Neuronal stem cell (in vitro differentiated cells): ENCODE results near the gene DQX1.
"Not testable (repeated sequence)": the region's sequence is repeated elsewhere in the genome, so short reads cannot be mapped to it uniquely, and the experiment has no call there.

ENCODE experiments used
- DNase-seq: peaks from one replicate; pipeline ENCODE4 v3.0.0-alpha.2; 2013; ENCODE audit warnings: low spot score
- H2AFZ ChIP-seq: one replicate; pipeline ENCODE4 v1.6.1; 2013; ENCODE audit warnings: mild to moderate bottlenecking, low read length, inconsistent platforms
- H2AK5ac ChIP-seq: 2 replicates; pipeline ENCODE4 v1.6.1; 2013; ENCODE audit warnings: low read depth, mild to moderate bottlenecking, inconsistent platforms, low read length, moderate library complexity, mixed read lengths
- H2BK120ac ChIP-seq: 2 replicates; pipeline ENCODE4 v1.6.1; 2013; ENCODE audit warnings: low read depth, mild to moderate bottlenecking, inconsistent platforms, low read length, moderate library complexity, mixed read lengths
- H2BK12ac ChIP-seq: one replicate; pipeline ENCODE4 v1.6.1; 2013; ENCODE audit warnings: low read length, inconsistent platforms
- H2BK15ac ChIP-seq: 2 replicates; pipeline ENCODE4 v1.6.1; 2013; ENCODE audit warnings: mild to moderate bottlenecking, low read length, inconsistent platforms, mixed read lengths
- H2BK5ac ChIP-seq: one replicate; pipeline ENCODE4 v1.6.1; 2013; ENCODE audit warnings: inconsistent platforms, mild to moderate bottlenecking, low read length, moderate library complexity
- H3K14ac ChIP-seq: one replicate; pipeline ENCODE4 v1.6.1; 2013; ENCODE audit warnings: low read length, inconsistent platforms
- H3K18ac ChIP-seq: 2 replicates; pipeline ENCODE4 v1.6.1; 2013; ENCODE audit warnings: low read length, inconsistent platforms
- H3K23ac ChIP-seq: 2 replicates; pipeline ENCODE4 v1.6.1; 2013; ENCODE audit warnings: low read depth, mild to moderate bottlenecking, mixed read lengths, low read length, inconsistent platforms; ENCODE audit not compliant: poor library complexity
- H3K27ac ChIP-seq: replicated peaks from 3 replicates; pipeline ENCODE4 v1.5.1; 2013; ENCODE audit warnings: low read length, inconsistent platforms
- H3K27me3 ChIP-seq, 3 experiments: 2 replicates each; pipeline ENCODE4 v1.6.1; 2013; ENCODE audit warnings: low read length in 3 of 3, mild to moderate bottlenecking in 2 of 3, inconsistent platforms in 1 of 3, low read depth in 1 of 3, mixed read lengths in 1 of 3, moderate library complexity in 1 of 3; ENCODE audit not compliant: control insufficient read depth in 3 of 3, insufficient read depth in 3 of 3
- H3K36me3 ChIP-seq, 2 donors: replicated peaks in 1 of 2; 2 replicates each; pipeline ENCODE4 v1.6.1; 2013; ENCODE audit warnings: low read length in 2 of 2; ENCODE audit not compliant: control insufficient read depth in 2 of 2, insufficient read depth in 2 of 2
- H3K4ac ChIP-seq: 2 replicates; pipeline ENCODE4 v1.6.1; 2013; ENCODE audit warnings: inconsistent platforms, mild to moderate bottlenecking, low read length, moderate library complexity
- H3K4me1 ChIP-seq, 2 donors: 1 replicate in 1 of 2; 2 replicates in 1 of 2; pipeline ENCODE4 v1.6.1; 2013; ENCODE audit warnings: low read length in 2 of 2, low read depth in 1 of 2; ENCODE audit not compliant: control insufficient read depth in 2 of 2, insufficient read depth in 1 of 2
- H3K4me2 ChIP-seq: one replicate; pipeline ENCODE4 v1.6.1; 2013; ENCODE audit warnings: mild to moderate bottlenecking, low read length, inconsistent platforms; ENCODE audit not compliant: insufficient read depth, poor library complexity, severe bottlenecking
- H3K4me3 ChIP-seq, 2 donors: 2 replicates each; pipeline ENCODE4 v1.5.1; 2013; ENCODE audit warnings: low read length in 2 of 2, mild to moderate bottlenecking in 2 of 2, inconsistent platforms in 1 of 2, moderate library complexity in 1 of 2
- H3K79me1 ChIP-seq: one replicate; pipeline ENCODE4 v1.6.1; 2013; ENCODE audit warnings: low read depth, mild to moderate bottlenecking, inconsistent platforms, low read length, moderate library complexity
- H3K9ac ChIP-seq: one replicate; pipeline ENCODE4 v1.6.1; 2013; ENCODE audit warnings: mild to moderate bottlenecking, low read depth, low read length, inconsistent platforms; ENCODE audit not compliant: poor library complexity
- H3K9me3 ChIP-seq, 2 donors: replicated peaks in 1 of 2; 2 replicates each; pipeline versions ENCODE3 to v1.6.1; 2013; ENCODE audit warnings: low read length in 2 of 2, mild to moderate bottlenecking in 2 of 2, inconsistent platforms in 1 of 2, low read depth in 1 of 2, mixed read lengths in 1 of 2, moderate library complexity in 1 of 2; ENCODE audit not compliant: control insufficient read depth in 2 of 2, insufficient read depth in 1 of 2
- H4K8ac ChIP-seq: one replicate; pipeline ENCODE4 v1.6.1; 2013; ENCODE audit warnings: low read depth, mild to moderate bottlenecking, inconsistent platforms, low read length, moderate library complexity
- H4K91ac ChIP-seq: one replicate; pipeline ENCODE4 v1.6.1; 2013; ENCODE audit warnings: low read length, low read depth, mild to moderate bottlenecking, inconsistent platforms; ENCODE audit not compliant: poor library complexity
- WGBS, 2 donors: extraction: QIAGEN DNeasy Blood & Tissue Kit; methylation state at CpG; one replicate each; pipeline ENCODE4 v1.1.7; 2013; ENCODE audit warnings: missing lambda C conversion rate in 2 of 2, mixed read lengths in 1 of 2; ENCODE audit not compliant: insufficient read length in 2 of 2, insufficient replicate concordance in 1 of 2; ENCODE audit errors: extremely low coverage in 2 of 2; 5-methylcytosine and 5-hydroxymethylcytosine counted together

Gene DQX1

GRCh38 chr2:74561022-74561421 lies 35.0 kb upstream of the DQX1 start:
- H2BK12ac ChIP-seq, H4K91ac ChIP-seq, H3K23ac ChIP-seq, H3K14ac ChIP-seq, H3K9me3 ChIP-seq, H2AK5ac ChIP-seq, H3K4ac ChIP-seq, H3K79me1 ChIP-seq, H2BK120ac ChIP-seq, H2BK5ac ChIP-seq, H2BK15ac ChIP-seq, H4K8ac ChIP-seq, H2AFZ ChIP-seq, H3K4me1 ChIP-seq, H3K9ac ChIP-seq, DNase-seq, H3K27ac ChIP-seq, H3K18ac ChIP-seq, H3K4me2 ChIP-seq, H3K4me3 ChIP-seq: not testable (repeated sequence)
- Histone ChIP-seq H3K27me3 (peaks cover 0 to 34% (median 30%) of the 10 kb centered on the region in 3 experiments), H3K36me3 (peaks cover 8 to 13% of the 10 kb centered on the region in 2 donors)
- WGBS, 2 donors, result no CpG with 5 or more reads among the region's 1 CpG

GRCh38 chr2:74560591-74560990 lies 34.6 kb upstream of the DQX1 start:
- Histone ChIP-seq H2BK120ac (peak overlapping the region; percentile 50), H3K18ac (peak overlapping the region; percentile 66), H3K4ac (no peak overlapping the region), H2AK5ac (peak overlapping the region; percentile 74), H3K14ac (no peak overlapping the region), H3K27me3 (peaks cover under 1 to 38% (median 27%) of the 10 kb centered on the region in 3 experiments), H3K9ac (no peak overlapping the region), H3K4me3 (no peak overlapping the region), H3K36me3 (peaks cover 8 to 16% of the 10 kb centered on the region in 2 donors), H3K23ac (peak overlapping the region; percentile 1), H3K4me1 (peaks cover 1 to 3% of the 10 kb centered on the region in 2 donors), H4K91ac (peak overlapping the region; percentile 81), H4K8ac (peak overlapping the region; percentile 10), H2BK12ac (peak overlapping the region; percentile 79), H3K79me1 (no peaks in the 10 kb centered on the region), H3K27ac (no peak overlapping the region), H2BK15ac (no peak overlapping the region), H3K9me3 (no peaks in the 10 kb centered on the region), H2AFZ (no peak overlapping the region), H2BK5ac (no peak overlapping the region), H3K4me2 (no peak overlapping the region)
- no CpG with 5 or more reads among the region's 6 CpGs for WGBS, 2 donors
- no peak for DNase-seq

- WGBS, 2 donors, result no CpG with 5 or more reads among the region's 5 CpGs
- H3K4me3 ChIP-seq, result no peak overlapping the region
- no peak overlapping the region for H2AFZ ChIP-seq
- H4K8ac ChIP-seq, result no peak overlapping the region
- no peak overlapping the region for H3K4ac ChIP-seq
- H2BK12ac ChIP-seq, result no peak overlapping the region
- peaks cover 4 to 45% (median 27%) of the 10 kb centered on the region in 3 experiments for H3K27me3 ChIP-seq
- H2BK120ac ChIP-seq, result no peak overlapping the region
- H3K4me1 ChIP-seq, result peaks cover 5 to 7% of the 10 kb centered on the region in 2 donors
- H3K4me2 ChIP-seq, result no peak overlapping the region
- no peak overlapping the region for H2AK5ac ChIP-seq
- H2BK5ac ChIP-seq, result no peak overlapping the region
- H3K14ac ChIP-seq, result no peak overlapping the region
- peaks cover 2% of the 10 kb centered on the region for H3K79me1 ChIP-seq
- H3K9ac ChIP-seq, result no peak overlapping the region
- H3K23ac ChIP-seq, result no peak overlapping the region
- no peak for DNase-seq
- H3K18ac ChIP-seq, result no peak overlapping the region
- no peak overlapping the region for H3K27ac ChIP-seq
- no peaks in the 10 kb centered on the region for H3K9me3 ChIP-seq
- no peak overlapping the region for H4K91ac ChIP-seq
- H2BK15ac ChIP-seq, result no peak overlapping the region
- H3K36me3 ChIP-seq, result peaks cover 8 to 16% of the 10 kb centered on the region in 2 donors
These were observed 33.9 kb upstream of the DQX1 start for GRCh38 chr2:74559912-74560311.

- no peak overlapping the region for H3K23ac ChIP-seq
- no peak overlapping the region for H2BK12ac ChIP-seq
- no peak overlapping the region for H4K8ac ChIP-seq
- no peak for DNase-seq
- H2AK5ac ChIP-seq, result no peak overlapping the region
- no peak overlapping the region for H2BK5ac ChIP-seq
- H3K4me1 ChIP-seq, result peaks cover 5 to 7% of the 10 kb centered on the region in 2 donors
- no peak overlapping the region for H3K18ac ChIP-seq
- peaks cover 2% of the 10 kb centered on the region for H3K79me1 ChIP-seq
- WGBS, 2 donors, result no CpG with 5 or more reads among the region's 7 CpGs
- no peaks in the 10 kb centered on the region for H3K9me3 ChIP-seq
- H3K4me3 ChIP-seq, result no peak overlapping the region
- peaks cover 4 to 46% (median 19%) of the 10 kb centered on the region in 3 experiments for H3K27me3 ChIP-seq
- no peak overlapping the region for H3K4ac ChIP-seq
- H3K27ac ChIP-seq, result no peak overlapping the region
- H3K9ac ChIP-seq, result no peak overlapping the region
- H4K91ac ChIP-seq, result no peak overlapping the region
- no peak overlapping the region for H3K14ac ChIP-seq
- no peak overlapping the region for H2BK120ac ChIP-seq
- no peak overlapping the region for H2AFZ ChIP-seq
- H2BK15ac ChIP-seq, result no peak overlapping the region
- H3K4me2 ChIP-seq, result no peak overlapping the region
- H3K36me3 ChIP-seq, result peaks cover 8 to 16% of the 10 kb centered on the region in 2 donors
These were observed 32.5 kb upstream of the DQX1 start for GRCh38 chr2:74558284-74559230.
